ENCODE data around the gene DNAJC30.

DNAJC30 gene

GRCh38 chr7:73647725-73648592 is 35.3 kb downstream of the DNAJC30 start:
- no peak for DNase-seq (ENCODE audit: low read depth)

- DNase-seq (ENCODE audit: low read depth): no peak
Observed at GRCh38 chr7:73646785-73647724, 36.2 kb downstream of the DNAJC30 start.

DNA sequence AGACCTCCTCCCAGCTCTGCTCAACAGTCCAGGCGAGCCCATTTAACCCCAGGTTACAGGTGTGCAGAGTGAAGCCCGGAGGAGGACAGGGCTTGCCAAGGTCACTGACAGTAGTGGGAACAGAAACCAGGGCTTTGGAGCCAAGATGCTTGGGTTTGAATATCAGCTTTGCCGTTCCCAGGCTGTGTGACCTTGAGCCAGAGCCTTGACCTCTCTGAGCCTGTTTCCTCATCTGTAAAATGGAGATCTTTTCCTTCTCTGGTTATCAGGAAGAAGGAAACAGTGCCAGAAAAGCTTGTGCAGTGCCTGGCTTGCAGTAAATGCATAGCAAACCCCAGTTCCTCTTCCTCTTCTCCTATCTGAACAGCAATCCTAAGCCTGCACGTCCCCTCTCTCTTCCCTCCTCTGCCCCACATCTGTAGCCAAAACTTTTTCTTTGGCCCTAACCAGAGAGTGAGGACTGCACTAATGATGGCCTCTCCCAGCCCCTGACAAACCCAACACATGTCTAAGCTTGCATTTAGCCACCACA is 37.5 kb downstream of the DNAJC30 start:
- no peak for DNase-seq (ENCODE audit: low read depth)

- DNase-seq (ENCODE audit: low read depth): no peak
Observed at GRCh38 chr7:73644688-73645286, 38.5 kb downstream of the DNAJC30 start.

DNA sequence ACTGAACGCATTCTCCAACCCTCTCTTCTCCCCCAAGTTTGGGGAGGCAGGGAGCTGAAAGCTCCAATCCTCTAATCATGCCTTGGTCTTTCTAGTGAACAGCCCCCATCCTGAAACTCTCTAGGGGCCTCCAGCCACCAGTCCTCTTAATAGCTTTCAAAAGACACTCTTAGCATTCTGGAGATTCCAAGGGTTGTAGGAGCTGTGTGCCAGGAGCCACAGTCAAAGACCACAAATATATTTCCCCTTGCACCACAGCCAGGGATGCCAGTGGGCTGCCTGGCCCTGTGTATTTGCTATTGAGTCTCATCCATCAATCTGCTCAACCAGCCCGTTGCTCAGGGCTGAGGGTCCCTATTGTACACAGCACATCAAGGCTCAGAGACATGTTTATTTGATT is 40.4 kb downstream of the DNAJC30 start:
- no peak for DNase-seq (ENCODE audit: low read depth)

DNA sequence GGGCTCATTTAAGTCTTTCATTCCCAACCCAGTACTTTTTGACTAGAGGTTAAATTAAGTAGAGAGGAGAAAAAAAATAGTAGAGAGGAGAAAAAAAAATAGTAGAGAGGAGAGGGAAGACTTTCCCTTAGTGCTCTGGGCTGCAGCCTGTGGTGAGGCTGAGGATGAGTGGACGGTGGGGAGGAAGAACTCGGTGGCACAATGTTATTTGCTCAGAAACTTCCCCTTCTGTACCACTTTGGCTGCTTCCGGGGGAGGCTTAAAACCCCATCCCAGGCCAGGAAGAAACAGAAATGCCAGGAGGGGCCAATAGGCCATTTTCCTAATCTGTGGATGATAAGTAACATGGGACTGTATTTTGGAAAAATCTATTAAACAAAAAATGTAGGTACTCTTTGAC is 44.3 kb downstream of the DNAJC30 start:
- no peak for DNase-seq (ENCODE audit: low read depth)

GRCh38 chr7:73635428-73636200 is 47.6 kb downstream of the DNAJC30 start:
- DNase-seq (ENCODE audit: low read depth): no peak

- no peak for DNase-seq (ENCODE audit: low read depth)
Observed at GRCh38 chr7:73633844-73634243, 49.4 kb downstream of the DNAJC30 start.

- DNase-seq (ENCODE audit: low read depth): no peak
Observed at GRCh38 chr7:73633323-73633722, 49.9 kb downstream of the DNAJC30 start.

DNA sequence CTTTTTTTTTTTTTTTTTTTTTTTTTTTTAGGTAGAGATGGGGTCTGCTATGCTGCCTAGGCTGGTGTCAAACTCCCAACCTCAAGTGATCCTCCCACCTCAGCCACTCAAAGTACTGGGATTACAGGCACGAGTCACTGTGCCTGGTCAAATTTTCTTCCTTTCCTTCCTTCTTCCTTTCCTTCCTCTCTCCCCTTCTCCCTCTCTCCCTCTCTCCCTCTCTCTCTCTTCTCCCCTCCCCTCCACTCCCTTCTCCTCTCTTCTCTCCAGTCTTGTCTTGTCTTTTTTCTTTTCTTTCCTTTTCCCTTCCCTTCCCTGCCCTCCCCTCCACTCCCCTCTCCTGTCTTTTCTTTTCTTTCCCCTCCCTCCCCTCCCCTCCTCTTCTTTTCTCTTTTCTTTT is 51.7 kb downstream of the DNAJC30 start:
- no peak for DNase-seq (ENCODE audit: low read depth)

Data from fibroblast of gingiva (primary cell).